Peyer's patch (tissue), 4 donors: ENCODE results near the gene OR5H2.

Source experiments
- CTCF ChIP-seq, 6 experiments: fragments of 450-650 bp in 4 of 6; fragments of 200-600 bp in 2 of 6; sonication (generic) in 1 of 6; IDR thresholded peaks; one replicate each; pipeline ENCODE4 v1.5.1; 2017 to 2019; ENCODE audit warnings: antibody characterized with exemption in 6 of 6, mild to moderate bottlenecking in 3 of 6, moderate library complexity in 1 of 6
- POLR2A ChIP-seq, 2 donors: fragments of 450-650 bp; IDR thresholded peaks; one replicate each; pipeline ENCODE4 v1.5.1; 2017; ENCODE audit warnings: antibody characterized with exemption in 2 of 2, mild to moderate bottlenecking in 2 of 2, moderate library complexity in 2 of 2

- TF ChIP-seq CTCF (IDR thresholded peaks at IDR 0.05) (no peak), POLR2A (IDR thresholded peaks at IDR 0.05) (no peak)
These were observed 7.4 kb upstream of the OR5H2 start for GRCh38 chr3:98274914-98275313.
